HG02763 (cell line): ENCODE results near the gene BRINP3.

ENCODE experiments used
- ATAC-seq: cut with Tn5 transposase; IDR thresholded peaks from one replicate; pipeline ENCODE4 v1.9.1; 2021; ENCODE audit warnings: mild to moderate bottlenecking, moderate library complexity; ENCODE audit not compliant: unreplicated experiment

BRINP3 gene

DNA sequence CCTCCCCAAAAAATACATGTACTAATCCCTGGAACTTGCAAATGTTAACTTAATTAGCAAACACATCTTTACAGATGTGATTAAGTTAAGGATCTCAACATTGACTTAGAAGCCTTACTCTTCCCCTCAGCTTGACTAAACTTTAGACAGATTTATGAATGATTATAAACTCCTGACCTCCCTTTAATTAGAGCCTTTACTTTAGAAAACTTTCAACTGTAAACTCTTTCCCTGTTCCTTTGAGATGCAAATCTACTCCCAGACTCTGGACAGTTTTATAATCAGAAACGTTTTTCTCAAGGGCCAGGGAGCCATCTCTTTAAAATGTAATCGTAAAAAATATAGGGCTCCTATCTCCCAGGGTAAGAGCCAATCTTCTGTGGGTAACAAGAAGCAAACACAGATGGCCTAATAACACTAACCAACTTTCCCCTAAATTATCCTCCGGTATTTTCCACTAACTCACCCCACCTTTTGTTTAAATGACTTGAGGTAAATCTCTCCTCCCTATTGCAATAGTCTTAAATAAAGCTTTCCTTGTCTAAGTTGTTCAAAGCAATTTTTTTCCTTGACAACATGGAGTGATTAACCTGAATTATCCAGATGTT, 284.1 kb downstream of the BRINP3 start:
- no peak for ATAC-seq

DNA sequence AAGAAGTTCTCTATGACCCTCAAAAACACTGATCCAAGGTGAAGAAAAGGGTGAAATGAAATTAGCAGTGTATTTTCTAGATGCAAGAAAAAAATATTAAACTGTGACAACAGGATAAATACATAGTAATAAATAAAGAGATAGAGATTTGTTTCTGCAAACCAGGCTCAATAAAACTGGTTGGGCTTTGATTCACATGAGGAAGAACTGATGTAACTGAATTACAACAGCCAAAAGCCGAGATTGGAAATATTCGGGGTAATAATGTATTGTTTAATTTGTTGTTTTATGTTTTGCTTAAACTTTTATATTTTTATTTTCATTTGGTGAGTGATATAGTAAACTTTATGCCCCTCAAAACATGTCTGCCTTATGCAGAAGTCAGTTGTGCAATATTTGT, 285.0 kb downstream of the BRINP3 start:
- ATAC-seq = no peak

DNA sequence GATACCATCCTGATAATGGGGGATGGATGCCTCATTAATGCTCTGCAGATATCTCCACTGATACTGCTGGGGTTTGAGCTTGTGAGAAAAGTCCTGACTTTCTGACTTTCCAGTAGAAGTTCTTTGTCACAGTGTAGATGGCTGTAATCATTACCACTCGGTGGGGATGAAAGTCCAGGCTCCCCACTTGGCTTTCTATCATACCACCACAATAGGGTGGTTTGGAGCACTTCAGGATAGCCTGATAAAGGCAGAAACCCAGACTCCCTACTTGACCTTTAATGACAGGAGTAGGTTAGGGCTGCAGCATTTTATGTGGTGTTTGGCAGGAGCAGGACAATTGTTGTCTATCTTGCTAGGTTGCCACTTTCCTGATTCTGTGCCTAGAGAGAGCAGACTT, 294.1 kb downstream of the BRINP3 start:
- ATAC-seq = no peak

DNA sequence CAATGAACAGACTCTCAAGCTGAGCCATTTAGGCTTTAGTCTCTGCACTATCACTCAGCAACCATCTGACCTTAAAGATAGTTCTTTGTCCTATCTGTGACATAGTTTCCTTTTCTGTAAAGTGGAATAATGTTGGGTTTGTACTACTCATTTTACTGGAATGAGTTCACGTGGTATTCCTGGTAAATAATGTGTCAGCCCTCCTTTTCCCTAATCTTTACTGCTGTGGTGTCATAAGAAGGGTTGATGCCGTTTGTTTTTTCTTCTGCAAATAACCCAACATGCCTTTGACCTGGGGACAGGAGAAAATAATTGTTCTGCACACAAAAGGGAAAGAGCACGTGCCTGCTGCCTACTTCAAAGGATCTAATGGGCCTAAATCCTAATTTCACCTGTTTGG, 297.8 kb downstream of the BRINP3 start:
- no peak for ATAC-seq

DNA sequence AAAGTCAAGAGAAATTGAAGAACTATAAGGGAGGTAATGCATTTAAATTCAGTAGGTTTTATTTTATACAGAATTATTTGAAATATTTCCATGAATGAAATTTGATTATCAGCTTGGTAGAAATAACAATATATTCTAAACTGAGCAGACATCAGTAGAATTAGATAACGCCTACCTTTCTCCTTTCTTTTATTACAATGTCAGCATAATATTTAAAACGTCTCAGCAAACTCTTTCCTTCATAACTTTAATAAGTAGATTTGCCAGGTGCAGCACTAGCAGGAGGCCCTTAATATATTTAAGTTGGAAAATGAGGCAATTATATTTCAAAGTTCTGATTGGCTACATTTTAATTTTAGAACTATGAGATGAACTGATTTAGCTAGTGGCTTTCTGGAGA, 298.8 kb downstream of the BRINP3 start:
- no peak for ATAC-seq

DNA sequence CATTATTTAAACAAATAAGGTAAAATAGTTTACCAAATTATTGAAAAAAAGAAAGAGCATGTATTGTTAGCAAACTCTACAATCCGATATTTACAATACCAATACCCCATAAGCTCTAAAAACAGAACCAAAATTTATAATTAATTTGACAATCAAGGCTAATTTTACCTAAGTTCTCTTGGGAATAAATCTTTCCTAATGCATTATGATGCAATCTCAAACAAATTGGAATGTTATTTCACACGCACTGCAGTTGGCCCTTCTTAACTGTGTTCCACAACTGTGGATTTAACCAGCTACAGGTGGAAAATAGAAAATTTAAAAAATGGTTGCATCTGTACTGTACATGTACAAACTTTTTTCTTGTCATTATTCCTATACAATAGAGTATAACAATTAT, 300.1 kb downstream of the BRINP3 start:
- no peak for ATAC-seq

DNA sequence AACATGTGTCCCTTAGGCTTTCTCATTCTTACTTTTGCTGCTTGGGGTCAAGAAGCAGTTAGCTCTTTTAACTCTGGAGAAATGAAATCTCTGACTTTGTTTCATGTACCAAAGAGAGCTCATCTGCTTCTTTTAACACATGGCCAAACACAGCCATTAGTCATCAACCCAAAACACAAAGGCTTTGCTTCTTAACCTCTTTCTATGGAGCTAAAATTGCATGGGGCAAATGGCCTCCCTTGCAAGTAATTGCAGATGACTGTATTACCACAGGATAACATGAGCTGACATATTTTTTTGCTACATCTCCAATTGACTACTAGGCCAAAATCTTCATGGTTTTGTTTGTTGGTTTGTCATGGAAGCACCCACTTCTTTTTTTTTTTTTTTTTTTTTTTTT, 300.9 kb downstream of the BRINP3 start:
- ATAC-seq = no peak

DNA sequence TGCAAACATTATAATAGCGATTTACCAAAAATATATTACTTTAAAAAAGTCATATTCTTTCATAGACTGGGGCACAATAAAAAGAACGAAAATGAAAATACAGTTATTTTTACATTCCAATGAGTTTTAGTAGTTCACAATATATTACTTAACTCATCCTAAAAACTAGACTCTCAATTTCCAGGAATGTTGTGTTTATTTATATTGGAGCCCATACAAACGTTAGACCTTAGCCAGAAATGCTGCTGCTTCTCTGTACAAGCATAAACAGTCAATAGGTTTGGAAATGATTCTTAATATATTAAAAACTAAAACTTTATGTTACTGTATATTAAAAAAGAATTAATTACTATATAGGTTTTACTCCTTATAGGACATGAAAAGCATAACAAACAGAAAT, 302.3 kb downstream of the BRINP3 start:
- ATAC-seq = no peak

DNA sequence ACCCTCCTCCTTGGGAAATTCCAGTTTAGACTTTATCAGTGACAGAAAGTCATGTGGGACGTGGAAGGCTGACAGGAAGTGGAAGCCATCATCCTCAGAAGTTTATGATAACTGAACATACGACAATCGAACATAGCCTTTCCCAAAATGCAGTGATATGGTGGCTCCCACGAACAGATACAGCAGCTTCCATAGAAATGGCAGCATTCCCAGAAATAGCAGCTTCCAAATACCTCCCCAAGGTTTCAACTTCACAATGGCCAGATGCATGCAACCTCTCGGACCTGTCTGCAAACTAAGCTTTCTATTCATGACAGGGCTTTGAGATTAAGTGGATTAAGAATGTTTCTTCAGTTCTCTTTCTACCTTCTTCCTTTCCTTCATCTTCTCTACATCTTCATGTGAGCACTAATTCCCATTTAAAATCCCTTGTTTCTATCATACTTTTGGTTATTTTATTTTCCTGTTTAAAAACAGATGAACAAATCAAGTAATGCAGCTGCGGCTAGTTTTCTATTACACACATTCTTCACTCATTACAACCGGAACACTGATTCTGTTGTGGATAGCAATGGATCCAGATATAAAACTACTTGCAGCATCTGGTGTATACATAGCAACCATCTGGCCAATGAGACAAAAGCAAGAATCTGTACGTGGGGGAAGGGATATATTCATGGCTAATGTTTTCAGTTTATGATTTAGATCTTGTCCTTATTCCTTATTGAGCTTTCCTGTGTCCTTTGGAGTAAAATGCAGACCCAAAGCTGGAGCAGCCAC, 304.8 kb downstream of the BRINP3 start:
- ATAC-seq = no peak

DNA sequence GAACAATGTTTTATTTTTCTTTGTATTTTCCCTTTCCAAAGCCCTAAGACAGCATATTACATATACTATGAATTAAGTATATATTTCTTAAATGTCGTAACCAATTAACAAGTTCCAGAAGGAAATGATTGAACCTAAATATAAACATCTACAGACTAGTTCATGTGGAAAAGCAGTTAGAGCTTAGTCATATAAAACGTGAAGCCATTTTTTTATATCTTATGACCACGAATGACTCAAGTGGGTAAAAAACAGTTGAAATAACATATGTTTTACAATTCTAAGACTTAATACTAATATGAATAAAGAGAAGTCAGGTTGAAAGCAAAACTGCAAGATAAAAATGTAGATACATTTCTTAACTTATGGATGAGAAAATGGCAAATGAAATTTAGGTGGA, 307.3 kb downstream of the BRINP3 start:
- ATAC-seq = no peak

DNA sequence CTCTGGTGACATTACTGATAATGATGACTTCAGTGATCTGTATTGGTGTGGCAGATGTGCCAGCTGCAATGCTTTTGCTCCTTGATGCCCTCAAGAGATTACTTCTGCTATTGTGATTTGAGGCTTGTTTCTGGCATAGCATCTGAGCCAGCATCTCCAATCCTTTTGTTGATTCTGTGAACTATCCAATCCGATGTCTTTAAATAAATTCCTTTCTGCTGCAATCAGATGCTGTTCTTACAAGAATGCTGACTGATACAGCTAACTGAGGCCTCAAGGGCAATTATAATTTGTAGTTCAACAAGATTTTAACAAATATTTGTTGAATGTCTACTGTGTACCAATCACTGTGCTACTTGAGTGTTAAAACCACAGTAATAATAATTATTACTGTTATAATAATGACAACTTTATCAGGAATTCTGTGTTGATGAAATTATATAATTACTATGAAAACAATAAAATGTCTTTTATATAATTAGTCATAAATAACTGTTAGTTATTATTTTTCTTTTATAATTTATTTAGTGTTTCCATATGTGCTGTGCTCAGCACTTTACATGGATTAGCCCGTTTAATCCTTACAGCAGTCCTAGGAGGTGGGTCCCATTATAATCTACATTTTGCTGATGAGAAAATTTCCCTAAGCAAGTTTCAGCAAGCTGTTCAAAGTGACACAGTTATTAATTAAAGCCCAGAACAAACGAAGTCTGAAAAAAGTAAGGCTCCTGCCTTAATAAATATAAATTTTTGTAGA, 308.2 kb downstream of the BRINP3 start:
- no peak for ATAC-seq

DNA sequence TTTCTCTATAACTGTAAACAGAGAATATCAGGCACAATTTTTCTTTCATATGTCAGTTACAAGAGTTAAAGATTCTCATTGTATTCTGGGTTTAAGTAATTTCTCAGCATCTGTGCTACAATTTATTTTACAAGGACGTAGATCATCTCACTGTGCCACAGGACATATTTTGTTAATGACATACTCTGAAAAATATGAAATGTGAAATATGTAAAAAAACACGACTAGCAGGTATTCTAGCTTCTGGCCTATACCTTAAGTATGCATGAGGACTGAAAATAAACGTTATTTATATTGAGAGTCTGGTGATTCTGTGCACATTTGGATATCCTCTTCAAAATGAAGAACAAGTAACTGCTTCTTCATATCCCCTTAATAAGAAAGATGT, 308.8 kb downstream of the BRINP3 start:
- no peak for ATAC-seq

DNA sequence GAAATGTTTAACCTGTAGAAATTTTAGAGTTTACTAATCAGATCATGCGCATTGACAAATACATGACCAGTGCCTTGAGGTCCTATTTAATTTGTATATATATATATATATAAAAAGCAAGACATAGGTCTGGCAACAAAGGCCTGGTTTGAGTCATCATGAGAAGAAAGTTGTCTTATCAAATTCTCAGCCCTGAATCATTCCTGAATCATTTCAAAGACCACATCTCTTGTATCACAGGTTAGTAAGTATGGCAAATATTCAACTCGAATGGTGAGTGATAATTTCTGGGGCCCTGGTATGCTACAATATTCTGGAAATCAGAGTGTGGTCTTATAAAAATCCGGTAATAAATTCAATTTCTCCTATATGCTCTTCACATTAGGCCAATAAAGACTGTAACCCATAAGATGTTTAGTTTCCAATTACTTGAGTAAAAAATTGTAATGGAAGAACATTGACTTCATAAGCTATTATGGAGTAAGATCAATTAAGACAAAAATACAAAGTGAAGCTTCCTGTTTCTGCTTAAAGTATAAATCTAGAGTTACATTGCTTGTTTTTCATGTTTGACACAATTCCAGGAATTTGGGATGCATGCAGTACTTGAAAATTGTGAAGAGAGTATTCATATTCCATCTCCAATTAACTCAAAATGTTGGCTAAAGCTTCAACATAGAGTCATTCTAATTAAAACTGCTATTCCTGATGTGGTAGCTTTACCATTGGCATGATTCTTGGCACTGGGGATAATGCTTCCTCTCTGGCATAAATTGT, 309.4 kb downstream of the BRINP3 start:
- no peak for ATAC-seq

DNA sequence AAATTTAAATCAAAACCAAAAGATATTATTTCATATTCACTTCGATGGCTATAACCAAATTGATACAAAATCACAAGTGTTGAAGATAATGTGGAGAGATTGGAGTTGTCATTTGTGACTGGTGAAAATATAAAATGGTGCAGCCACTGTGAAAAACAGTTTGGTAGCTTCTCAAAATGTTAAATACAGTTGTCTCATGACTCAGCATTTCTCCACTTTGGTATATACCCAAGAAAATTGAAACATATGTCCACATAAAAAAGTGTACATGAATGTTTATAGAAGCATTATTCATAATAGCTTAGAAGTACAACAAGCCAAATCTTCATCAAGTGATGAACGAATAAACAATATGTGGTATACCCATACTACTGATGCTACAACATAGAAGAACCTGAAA, 318.5 kb downstream of the BRINP3 start:
- no peak for ATAC-seq

DNA sequence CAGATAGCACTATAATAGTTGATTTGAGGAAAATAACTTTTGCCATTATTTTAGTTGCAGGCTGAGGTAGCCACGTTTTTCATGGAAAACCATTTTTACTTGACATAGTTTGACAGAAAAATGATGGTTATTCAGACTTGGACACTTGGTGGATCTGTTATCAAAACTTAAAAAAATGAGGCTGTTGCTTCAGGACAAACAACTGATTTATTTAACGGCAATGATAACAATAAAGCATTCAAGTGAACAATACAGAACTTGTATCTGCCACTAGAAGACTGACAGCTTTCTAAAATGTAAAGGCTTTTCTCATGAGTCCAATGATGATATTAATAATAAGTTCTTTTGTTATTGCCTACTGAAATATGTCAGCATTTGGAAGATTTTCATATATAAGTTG, 322.9 kb downstream of the BRINP3 start:
- ATAC-seq = no peak

DNA sequence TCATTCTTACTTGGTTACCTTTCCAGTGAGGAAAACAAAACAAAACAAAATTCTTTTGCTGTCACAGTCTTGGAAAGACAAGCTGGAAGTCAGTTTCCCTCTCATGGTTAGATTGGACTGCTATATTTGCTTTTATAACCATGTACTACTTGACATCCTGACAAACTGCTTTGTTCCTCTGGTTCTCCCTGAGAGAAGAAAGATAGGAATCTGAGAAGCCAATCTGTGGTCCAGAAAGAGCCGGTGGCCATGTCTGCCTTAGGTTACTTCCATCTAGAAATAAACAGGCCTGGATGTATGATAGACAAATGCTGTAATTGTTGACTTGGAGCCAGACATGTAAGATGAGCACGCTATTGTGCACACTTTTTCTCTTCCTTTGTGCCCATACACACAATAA, 330.0 kb downstream of the BRINP3 start:
- no peak for ATAC-seq

DNA sequence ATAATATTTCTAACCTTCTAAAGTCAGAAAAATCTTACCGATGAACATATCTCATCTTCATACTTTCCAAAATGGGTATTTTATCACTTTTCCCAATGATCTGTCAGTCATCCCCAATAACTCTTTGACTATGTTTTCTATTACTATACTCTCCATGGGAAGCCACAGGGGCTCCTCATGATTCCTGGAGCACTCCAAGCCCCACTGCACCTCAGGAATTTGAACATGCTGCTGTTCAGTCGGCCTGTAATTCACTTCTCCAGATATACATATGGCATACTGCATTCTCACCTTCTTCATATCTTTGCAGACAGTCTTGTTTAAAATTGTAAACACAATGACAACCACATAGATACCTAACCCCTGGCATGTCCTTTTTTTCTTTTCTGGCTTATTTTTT, 333.0 kb downstream of the BRINP3 start:
- no peak for ATAC-seq

DNA sequence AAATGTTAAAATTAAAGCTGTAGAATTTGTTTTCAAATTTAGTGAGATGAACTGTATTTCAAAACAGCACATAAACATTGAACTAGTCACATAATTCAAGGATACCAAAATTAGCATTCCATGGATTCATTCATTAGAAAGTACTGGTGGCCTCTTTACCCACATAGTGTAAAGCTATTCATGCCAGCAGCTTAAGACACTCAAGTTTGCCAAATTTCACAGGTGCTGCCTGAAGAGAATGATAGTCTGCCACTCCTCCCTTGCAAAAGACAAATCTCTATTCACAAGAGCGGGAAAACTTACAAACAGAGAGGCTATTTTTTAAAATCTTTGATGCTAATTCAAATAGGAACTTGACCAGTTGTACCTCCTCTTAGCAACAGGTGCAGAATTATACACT, 337.0 kb downstream of the BRINP3 start:
- no peak for ATAC-seq

DNA sequence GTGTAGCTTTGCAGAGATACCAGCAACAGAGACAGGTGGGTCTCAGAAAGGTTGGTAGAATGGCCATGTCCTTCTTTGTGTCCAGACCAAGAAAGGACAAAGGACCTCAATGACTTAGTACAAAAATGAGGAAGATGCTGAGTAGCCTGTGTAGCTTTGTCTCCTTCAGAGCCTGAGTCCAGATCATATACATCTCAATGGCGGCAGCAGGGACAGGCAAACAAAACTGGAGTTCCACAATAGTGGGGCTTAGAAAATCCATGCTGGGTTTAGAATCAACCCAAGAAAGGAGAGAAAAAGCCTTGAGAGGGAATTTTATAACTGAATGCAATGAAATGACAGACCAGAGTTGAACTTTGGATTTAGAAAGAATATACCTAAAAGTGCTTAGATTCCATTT, 339.0 kb downstream of the BRINP3 start:
- no peak for ATAC-seq

DNA sequence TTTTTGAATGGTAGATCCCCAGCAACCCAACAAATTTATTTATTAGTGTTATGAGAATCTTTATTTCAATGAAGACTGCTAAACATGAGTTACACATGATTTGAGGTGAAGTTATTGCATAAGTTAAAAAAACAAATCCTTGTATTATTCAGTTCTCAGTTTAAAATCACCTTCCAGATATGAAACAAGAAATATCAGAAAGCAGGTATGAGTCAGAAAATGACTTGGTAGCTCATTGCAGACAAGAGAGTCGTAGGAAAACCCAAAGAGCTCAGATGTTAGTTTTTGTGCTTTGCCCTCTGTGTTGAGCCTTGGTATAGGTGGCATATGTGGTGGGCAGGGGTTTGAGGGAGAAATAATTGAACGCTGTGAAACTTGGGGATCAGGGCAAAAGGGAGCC, 339.4 kb downstream of the BRINP3 start:
- no peak for ATAC-seq

DNA sequence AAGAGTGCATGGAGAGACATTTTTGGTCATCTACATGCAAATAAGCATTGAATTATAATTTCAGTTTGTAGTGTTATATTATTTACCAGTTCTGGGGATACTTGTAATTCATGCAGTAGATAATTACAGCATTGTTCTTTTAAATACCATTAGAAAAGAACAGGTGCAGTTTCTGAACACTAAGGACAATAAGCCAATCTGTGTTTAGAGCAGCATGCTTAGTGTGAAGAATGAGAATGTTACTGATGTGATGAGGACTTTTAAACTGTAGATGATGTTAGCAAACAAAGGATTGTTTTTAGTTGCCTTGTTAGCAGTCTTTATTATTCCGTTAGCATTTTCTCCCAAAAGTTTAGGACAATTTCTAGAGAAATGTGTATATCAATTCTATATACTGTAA, 348.3 kb downstream of the BRINP3 start:
- no peak for ATAC-seq
